ENCODE measurements around the gene CHST5.

DNA sequence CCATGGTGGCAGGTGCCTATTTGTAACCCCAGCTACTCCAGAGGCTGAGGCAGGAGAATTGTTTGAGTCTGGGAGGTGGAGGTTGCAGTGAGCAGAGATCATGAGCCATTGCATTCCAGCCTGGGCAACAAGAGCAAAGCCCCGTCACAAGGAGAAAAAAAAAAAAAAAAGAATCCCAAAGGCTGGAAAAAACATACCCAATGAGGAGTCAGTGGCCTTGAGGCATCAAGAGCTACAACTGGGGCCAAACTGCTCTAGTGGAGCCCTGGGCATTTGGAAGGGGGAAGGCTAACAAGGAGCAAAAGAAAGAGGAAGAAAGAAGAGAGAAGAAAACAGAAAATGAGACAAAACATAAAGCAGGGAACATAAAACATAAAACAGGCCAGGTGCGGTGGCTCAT is 47.6 kb downstream of the CHST5 start:
- no peak for TF ChIP-seq CTCF (IDR thresholded peaks at IDR 0.05)
- no peak for TF ChIP-seq POLR2A (IDR thresholded peaks at IDR 0.05)

All from esophagus squamous epithelium (tissue), 4 donors.